ENCODE measurements around the gene PTPN20. TPM values are rescaled to one million over a fixed set of nuclear protein-coding genes. Genes with fewer than 3 reads are reported as not detected.

The PTPN20 gene
- total and polyA plus RNA-seq, 2 donors from 2014 or later, result 1.9 to 2.6 TPM

GRCh38 chr10:47047127-47047504 lies 135.9 kb downstream of the PTPN20 start:
- Histone ChIP-seq H3K9ac (ENCODE audit: low read length in 3 of 3) (no peak overlapping the region), H3K4me1 (ENCODE audit: control insufficient read depth in 2 of 3, insufficient read depth in 2 of 3, low read depth in 1 of 3, low read length in 3 of 3) (no peaks in the 10 kb centered on the region), H3K36me3 (ENCODE audit: control insufficient read depth in 2 of 3, insufficient read depth in 3 of 3, low read length in 3 of 3) (no peaks in the 10 kb centered on the region), H3K9me3 (ENCODE audit: control insufficient read depth in 2 of 3, insufficient read depth in 1 of 3, low read length in 3 of 3) (no peaks in the 10 kb centered on the region), H3K27me3 (ENCODE audit: control insufficient read depth, insufficient read depth, low read length) (no peaks in the 10 kb centered on the region), H3K4me3 (ENCODE audit: low read length in 3 of 3) (no peak overlapping the region), H3K27ac (ENCODE audit: low read depth in 2 of 2, low read length in 2 of 2) (no peak overlapping the region)
- no peak for FAIRE-seq
- no peak for TF ChIP-seq CTCF (IDR thresholded peaks at IDR 0.05; ENCODE audit: borderline replicate concordance, extremely low read depth, insufficient read depth)
- intact Hi-C loops (cut with DNase I), result no loop called here
- DNase-seq, result peak in 1 of 5 donors; percentile 46

- DNase-seq, result peak; percentile 76 to 89 (median 85)
- peak; percentile 83 for TF ChIP-seq CTCF (IDR thresholded peaks at IDR 0.05; ENCODE audit: borderline replicate concordance, extremely low read depth, insufficient read depth)
- Histone ChIP-seq H3K4me1 (ENCODE audit: control insufficient read depth in 2 of 3, insufficient read depth in 2 of 3, low read depth in 1 of 3, low read length in 3 of 3) (no peaks in the 10 kb centered on the region), H3K27me3 (ENCODE audit: control insufficient read depth, insufficient read depth, low read length) (no peaks in the 10 kb centered on the region), H3K4me3 (ENCODE audit: low read length in 3 of 3) (no peak overlapping the region), H3K9ac (ENCODE audit: low read length in 3 of 3) (no peak overlapping the region), H3K27ac (ENCODE audit: low read depth in 2 of 2, low read length in 2 of 2) (no peak overlapping the region), H3K9me3 (ENCODE audit: control insufficient read depth in 2 of 3, insufficient read depth in 1 of 3, low read length in 3 of 3) (no peaks in the 10 kb centered on the region), H3K36me3 (ENCODE audit: control insufficient read depth in 2 of 3, insufficient read depth in 3 of 3, low read length in 3 of 3) (no peaks in the 10 kb centered on the region)
- intact Hi-C loops (cut with DNase I), result no loop called here
- FAIRE-seq, result no peak
Measured at GRCh38 chr10:47047577-47048525, 136.6 kb downstream of the PTPN20 start.

- no peak overlapping the region for H3K9ac ChIP-seq (ENCODE audit: low read length in 3 of 3)
- H3K4me3 ChIP-seq (ENCODE audit: low read length in 3 of 3), result no peak overlapping the region
- H3K27me3 ChIP-seq (ENCODE audit: control insufficient read depth, insufficient read depth, low read length), result no peaks in the 10 kb centered on the region
- no peak for TF ChIP-seq CTCF (IDR thresholded peaks at IDR 0.05; ENCODE audit: borderline replicate concordance, extremely low read depth, insufficient read depth)
- H3K27ac ChIP-seq (ENCODE audit: low read depth in 2 of 2, low read length in 2 of 2), result no peak overlapping the region
- DNase-seq (peak in 1 of 5 donors; percentile 48), FAIRE-seq (no peak)
- no peaks in the 10 kb centered on the region for H3K4me1 ChIP-seq (ENCODE audit: control insufficient read depth in 2 of 3, insufficient read depth in 2 of 3, low read depth in 1 of 3, low read length in 3 of 3)
- no peaks in the 10 kb centered on the region for H3K9me3 ChIP-seq (ENCODE audit: control insufficient read depth in 2 of 3, insufficient read depth in 1 of 3, low read length in 3 of 3)
- no peaks in the 10 kb centered on the region for H3K36me3 ChIP-seq (ENCODE audit: control insufficient read depth in 2 of 3, insufficient read depth in 3 of 3, low read length in 3 of 3)
- intact Hi-C loops (cut with DNase I), result no loop called here
Measured at GRCh38 chr10:47048526-47048905, 137.3 kb downstream of the PTPN20 start.

All from kidney (tissue), 14 donors.